ENCODE measurements around the gene ENOPH1. TPM values are rescaled to one million over a fixed set of nuclear protein-coding genes. Genes with fewer than 3 reads are reported as not detected.

ENOPH1 gene
- polyA plus RNA-seq, 1 experiment, result 6.2 TPM

- DNase-seq (ENCODE audit: low read depth), result no peak
- ChIA-PET CTCF (interaction anchor here (0.7 to 2.2 kb wide), 19 partner anchors 9 to 1172 kb away, joined by 3 to 14 read pairs (median 3); partner anchors contain the start of gene SCD5), POLR2A (interaction anchor here (0.6 kb wide), 1 partner anchor 54 kb away, joined by 4 read pairs; no protein-coding TSS in a partner anchor)
- Histone ChIP-seq H3K36me3 (ENCODE audit: control insufficient read depth, insufficient read depth, low read length) (peaks cover 6% of the 10 kb centered on the region), H3K4me3 (ENCODE audit: low read depth, low read length) (peak overlapping the region; percentile 99), H3K27me3 (ENCODE audit: control insufficient read depth, insufficient read depth, low read length) (no peaks in the 10 kb centered on the region)
- TF ChIP-seq, protein P1, sequence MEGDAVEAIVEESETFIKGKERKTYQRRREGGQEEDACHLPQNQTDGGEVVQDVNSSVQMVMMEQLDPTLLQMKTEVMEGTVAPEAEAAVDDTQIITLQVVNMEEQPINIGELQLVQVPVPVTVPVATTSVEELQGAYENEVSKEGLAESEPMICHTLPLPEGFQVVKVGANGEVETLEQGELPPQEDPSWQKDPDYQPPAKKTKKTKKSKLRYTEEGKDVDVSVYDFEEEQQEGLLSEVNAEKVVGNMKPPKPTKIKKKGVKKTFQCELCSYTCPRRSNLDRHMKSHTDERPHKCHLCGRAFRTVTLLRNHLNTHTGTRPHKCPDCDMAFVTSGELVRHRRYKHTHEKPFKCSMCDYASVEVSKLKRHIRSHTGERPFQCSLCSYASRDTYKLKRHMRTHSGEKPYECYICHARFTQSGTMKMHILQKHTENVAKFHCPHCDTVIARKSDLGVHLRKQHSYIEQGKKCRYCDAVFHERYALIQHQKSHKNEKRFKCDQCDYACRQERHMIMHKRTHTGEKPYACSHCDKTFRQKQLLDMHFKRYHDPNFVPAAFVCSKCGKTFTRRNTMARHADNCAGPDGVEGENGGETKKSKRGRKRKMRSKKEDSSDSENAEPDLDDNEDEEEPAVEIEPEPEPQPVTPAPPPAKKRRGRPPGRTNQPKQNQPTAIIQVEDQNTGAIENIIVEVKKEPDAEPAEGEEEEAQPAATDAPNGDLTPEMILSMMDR (IDR thresholded peaks at IDR 0.05; ENCODE audit: insufficient read depth, low read depth, low read length), result no peak
These were observed 1.8 kb upstream of the ENOPH1 start for GRCh38 chr4:82428526-82428968.

- POLR2A ChIA-PET, result interaction anchor here (0.6 to 1.1 kb wide), 7 partner anchors 55 to 1222 kb away, joined by 3 to 13 read pairs (median 4); partner anchors contain the start of gene THAP9
- Histone ChIP-seq H3K27me3 (ENCODE audit: control insufficient read depth, insufficient read depth, low read length) (no peaks in the 10 kb centered on the region), H3K4me3 (ENCODE audit: low read depth, low read length) (peak overlapping the region; percentile 99), H3K36me3 (ENCODE audit: control insufficient read depth, insufficient read depth, low read length) (peaks cover 6% of the 10 kb centered on the region)
- peak; percentile 52 for DNase-seq (ENCODE audit: low read depth)
- TF ChIP-seq, protein P1 (IDR thresholded peaks at IDR 0.05; ENCODE audit: insufficient read depth, low read depth, low read length), result peak; percentile 43
- CTCF ChIA-PET, result interaction anchor here (0.7 to 2.2 kb wide), 20 partner anchors 8 to 1173 kb away, joined by 3 to 14 read pairs (median 3); no protein-coding TSS in a partner anchor
These were observed 1.2 kb upstream of the ENOPH1 start for GRCh38 chr4:82428969-82429727.

- H3K4me3 ChIP-seq (ENCODE audit: low read depth, low read length), result peak overlapping the region; percentile 99
- ChIA-PET POLR2A (interaction anchor here (0.6 to 1.1 kb wide), 4 partner anchors 55 to 1179 kb away, joined by 3 to 4 read pairs (median 3); no protein-coding TSS in a partner anchor), CTCF (interaction anchor here (0.7 to 2.2 kb wide), 20 partner anchors 8 to 1174 kb away, joined by 3 to 14 read pairs (median 3); no protein-coding TSS in a partner anchor)
- H3K36me3 ChIP-seq (ENCODE audit: control insufficient read depth, insufficient read depth, low read length), result peaks cover 6% of the 10 kb centered on the region
- TF ChIP-seq, protein P1 (IDR thresholded peaks at IDR 0.05; ENCODE audit: insufficient read depth, low read depth, low read length), result no peak
- no peaks in the 10 kb centered on the region for H3K27me3 ChIP-seq (ENCODE audit: control insufficient read depth, insufficient read depth, low read length)
- DNase-seq (ENCODE audit: low read depth), result no peak
These were observed 630 bp upstream of the ENOPH1 start for GRCh38 chr4:82429728-82430192.

- Histone ChIP-seq H3K27me3 (ENCODE audit: control insufficient read depth, insufficient read depth, low read length) (no peaks in the 10 kb centered on the region), H3K36me3 (ENCODE audit: control insufficient read depth, insufficient read depth, low read length) (peaks cover 8% of the 10 kb centered on the region), H3K4me3 (ENCODE audit: low read depth, low read length) (peak overlapping the region; percentile 99)
- TF ChIP-seq, protein P1 (IDR thresholded peaks at IDR 0.05; ENCODE audit: insufficient read depth, low read depth, low read length), result no peak
- ChIA-PET POLR2A (interaction anchor here (0.5 kb wide), 1 partner anchor 355 kb away, joined by 3 read pairs; no protein-coding TSS in a partner anchor), CTCF (no interaction called here)
- DNase-seq (ENCODE audit: low read depth), result no peak
These were observed 765 bp downstream of the ENOPH1 start for GRCh38 chr4:82430964-82431745.
